Esophagus squamous epithelium (tissue), 4 donors: ENCODE data around the gene ZNFX1.

Experiments
- POLR2A ChIP-seq, 4 donors: fragments of 450-650 bp; IDR thresholded peaks; one replicate each; pipeline ENCODE4 v1.6.1; 2017; ENCODE audit warnings: antibody characterized with exemption in 4 of 4, mild to moderate bottlenecking in 4 of 4, moderate library complexity in 3 of 4
- TF ChIP-seq, protein P1 (sequence below), 6 experiments: fragments of 450-650 bp in 4 of 6; fragments of 200-600 bp in 2 of 6; sonication (generic) in 2 of 6; IDR thresholded peaks; one replicate each; pipeline ENCODE4 v1.5.1; 2016 to 2019; ENCODE audit warnings: antibody characterized with exemption in 6 of 6, mild to moderate bottlenecking in 4 of 6, moderate library complexity in 4 of 6

GRCh38 chr20:49236301-49236700 lies 41.6 kb downstream of the ZNFX1 start:
- TF ChIP-seq, protein P1, sequence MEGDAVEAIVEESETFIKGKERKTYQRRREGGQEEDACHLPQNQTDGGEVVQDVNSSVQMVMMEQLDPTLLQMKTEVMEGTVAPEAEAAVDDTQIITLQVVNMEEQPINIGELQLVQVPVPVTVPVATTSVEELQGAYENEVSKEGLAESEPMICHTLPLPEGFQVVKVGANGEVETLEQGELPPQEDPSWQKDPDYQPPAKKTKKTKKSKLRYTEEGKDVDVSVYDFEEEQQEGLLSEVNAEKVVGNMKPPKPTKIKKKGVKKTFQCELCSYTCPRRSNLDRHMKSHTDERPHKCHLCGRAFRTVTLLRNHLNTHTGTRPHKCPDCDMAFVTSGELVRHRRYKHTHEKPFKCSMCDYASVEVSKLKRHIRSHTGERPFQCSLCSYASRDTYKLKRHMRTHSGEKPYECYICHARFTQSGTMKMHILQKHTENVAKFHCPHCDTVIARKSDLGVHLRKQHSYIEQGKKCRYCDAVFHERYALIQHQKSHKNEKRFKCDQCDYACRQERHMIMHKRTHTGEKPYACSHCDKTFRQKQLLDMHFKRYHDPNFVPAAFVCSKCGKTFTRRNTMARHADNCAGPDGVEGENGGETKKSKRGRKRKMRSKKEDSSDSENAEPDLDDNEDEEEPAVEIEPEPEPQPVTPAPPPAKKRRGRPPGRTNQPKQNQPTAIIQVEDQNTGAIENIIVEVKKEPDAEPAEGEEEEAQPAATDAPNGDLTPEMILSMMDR (IDR thresholded peaks at IDR 0.05): no peak
- TF ChIP-seq POLR2A (IDR thresholded peaks at IDR 0.05): no peak
